Measurements from ENCODE around the gene BLOC1S1.

Gene BLOC1S1

GRCh38 chr12:55686366-55687010 is 29.4 kb upstream of the BLOC1S1 start:
- DNase-seq (ENCODE audit: low read depth) = no peak
- H3K4me3 ChIP-seq (ENCODE audit: low read length) = no peak overlapping the region
- no peak for TF ChIP-seq CTCF (IDR thresholded peaks at IDR 0.05; ENCODE audit: insufficient read depth, low read depth, low read length, missing control alignments)

GRCh38 chr12:55687746-55688145 is 28.1 kb upstream of the BLOC1S1 start:
- no peak overlapping the region for H3K4me3 ChIP-seq (ENCODE audit: low read length)
- TF ChIP-seq CTCF (IDR thresholded peaks at IDR 0.05; ENCODE audit: insufficient read depth, low read depth, low read length, missing control alignments) = no peak
- no peak for DNase-seq (ENCODE audit: low read depth)

- no peak overlapping the region for H3K4me3 ChIP-seq (ENCODE audit: low read length)
- no peak for TF ChIP-seq CTCF (IDR thresholded peaks at IDR 0.05; ENCODE audit: insufficient read depth, low read depth, low read length, missing control alignments)
- DNase-seq (ENCODE audit: low read depth) = no peak
These were observed 26.9 kb upstream of the BLOC1S1 start for GRCh38 chr12:55688716-55689655.

- no peak for DNase-seq (ENCODE audit: low read depth)
- no peak overlapping the region for H3K4me3 ChIP-seq (ENCODE audit: low read length)
- no peak for TF ChIP-seq CTCF (IDR thresholded peaks at IDR 0.05; ENCODE audit: insufficient read depth, low read depth, low read length, missing control alignments)
These were observed 23.1 kb upstream of the BLOC1S1 start for GRCh38 chr12:55692631-55693322.

- no peak for TF ChIP-seq CTCF (IDR thresholded peaks at IDR 0.05; ENCODE audit: insufficient read depth, low read depth, low read length, missing control alignments)
- H3K4me3 ChIP-seq (ENCODE audit: low read length) = no peak overlapping the region
- no peak for DNase-seq (ENCODE audit: low read depth)
These were observed 22.3 kb upstream of the BLOC1S1 start for GRCh38 chr12:55693323-55694187.

GRCh38 chr12:55694188-55694515 is 21.7 kb upstream of the BLOC1S1 start:
- TF ChIP-seq CTCF (IDR thresholded peaks at IDR 0.05; ENCODE audit: insufficient read depth, low read depth, low read length, missing control alignments) = no peak
- H3K4me3 ChIP-seq (ENCODE audit: low read length) = no peak overlapping the region
- no peak for DNase-seq (ENCODE audit: low read depth)
